HG02798 (cell line): ENCODE measurements around the gene ACTG1.
A peak's percentile ranks its signal among the peaks of the same experiment; 100 is the strongest.

Experiments used
- ATAC-seq: cut with Tn5 transposase; IDR thresholded peaks from one replicate; pipeline ENCODE4 v1.9.1; 2021; ENCODE audit warnings: mild to moderate bottlenecking; ENCODE audit not compliant: unreplicated experiment, poor library complexity

ACTG1 gene

GRCh38 chr17:81518785-81519283 is 6.2 kb upstream of the ACTG1 start:
- ATAC-seq = peak; percentile 25

GRCh38 chr17:81518113-81518784 is 5.7 kb upstream of the ACTG1 start:
- no peak for ATAC-seq

DNA sequence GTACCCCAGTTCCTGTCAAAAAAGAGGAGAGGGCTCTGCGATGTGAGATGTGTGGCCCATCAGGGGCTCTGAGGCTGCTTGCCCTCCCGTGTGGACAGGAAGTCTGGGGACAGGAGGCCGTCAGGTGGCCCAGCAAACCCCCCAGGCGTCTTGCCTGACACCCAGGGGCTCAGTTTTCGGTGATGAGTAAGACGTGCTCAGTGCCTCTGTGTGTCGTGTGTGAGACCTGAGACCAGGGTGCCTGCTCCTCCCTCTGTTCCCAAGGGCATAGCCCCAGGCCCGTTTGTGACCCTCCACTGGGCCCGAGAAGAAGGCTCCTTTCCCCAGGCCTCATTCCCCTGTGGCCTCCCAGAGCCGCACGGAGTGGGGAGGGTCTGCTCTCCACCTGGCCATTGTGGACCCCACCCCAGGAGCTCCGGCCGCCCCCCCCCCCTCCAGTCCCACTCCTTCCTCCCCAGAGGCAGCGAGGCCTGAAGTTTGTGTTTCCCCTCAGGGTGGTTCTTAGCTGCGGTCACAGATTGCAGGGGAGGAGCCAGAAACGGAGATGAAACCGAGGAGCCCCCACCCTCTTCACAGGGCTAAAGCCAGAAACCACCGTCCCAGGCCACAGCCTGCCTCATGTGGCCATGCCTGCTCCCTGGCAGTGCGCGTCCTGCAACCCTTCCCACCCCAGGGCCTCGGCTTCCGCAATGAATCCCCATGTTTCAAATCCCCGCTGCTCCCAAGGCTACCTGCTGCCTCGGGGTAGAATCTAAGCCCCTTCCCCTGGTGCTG is 4.9 kb upstream of the ACTG1 start:
- peak; percentile 30 for ATAC-seq

DNA sequence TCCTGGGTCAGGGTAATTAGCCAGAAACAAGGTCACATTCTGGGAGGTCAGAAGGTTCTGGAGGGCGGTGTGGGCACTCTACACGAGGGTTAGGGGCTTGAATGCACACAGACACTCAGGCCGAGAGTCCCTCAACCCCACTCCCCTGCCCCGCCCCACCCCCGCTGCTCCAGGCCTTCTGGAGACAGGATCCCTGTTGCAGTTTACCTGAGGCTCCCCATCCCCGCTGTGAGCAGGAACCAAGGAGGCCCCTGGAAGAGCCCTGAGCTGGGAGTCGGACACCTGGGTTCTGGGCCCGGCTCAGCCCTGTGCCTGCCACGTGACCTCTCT is 4.4 kb upstream of the ACTG1 start:
- no peak for ATAC-seq

- no peak for ATAC-seq
Observed at GRCh38 chr17:81516439-81516838, 3.8 kb upstream of the ACTG1 start.

DNA sequence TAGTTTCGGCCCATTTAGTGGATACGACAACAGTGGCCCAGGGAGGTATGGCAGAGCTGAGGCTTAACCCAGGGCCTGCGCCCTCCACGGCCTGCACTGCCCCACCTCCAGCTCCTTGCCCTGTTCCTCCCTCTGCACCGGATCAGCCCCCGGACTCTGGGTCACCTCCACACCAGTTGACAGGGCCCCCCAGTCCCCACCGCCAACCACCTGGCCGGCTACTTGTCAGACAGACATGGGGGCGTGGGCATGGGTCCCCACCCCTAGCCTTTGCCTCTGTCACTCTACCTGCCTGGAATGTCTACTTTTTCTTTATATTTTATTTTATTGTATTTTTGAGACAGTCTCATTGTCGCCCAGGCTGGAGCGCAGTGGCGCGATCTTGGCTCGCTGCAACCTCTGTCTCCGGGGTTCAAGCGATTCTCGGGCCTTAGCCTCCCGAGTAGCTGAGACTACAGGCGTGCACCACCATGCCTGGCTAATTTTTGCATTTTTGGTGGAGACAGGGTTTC is 3.0 kb upstream of the ACTG1 start:
- no peak for ATAC-seq

- ATAC-seq = peak; percentile 26
Observed at GRCh38 chr17:81514739-81515529, 2.3 kb upstream of the ACTG1 start.

GRCh38 chr17:81514489-81514738 is 1.8 kb upstream of the ACTG1 start:
- ATAC-seq = no peak

- ATAC-seq = no peak
Observed at GRCh38 chr17:81513753-81514488, 1.3 kb upstream of the ACTG1 start.

DNA sequence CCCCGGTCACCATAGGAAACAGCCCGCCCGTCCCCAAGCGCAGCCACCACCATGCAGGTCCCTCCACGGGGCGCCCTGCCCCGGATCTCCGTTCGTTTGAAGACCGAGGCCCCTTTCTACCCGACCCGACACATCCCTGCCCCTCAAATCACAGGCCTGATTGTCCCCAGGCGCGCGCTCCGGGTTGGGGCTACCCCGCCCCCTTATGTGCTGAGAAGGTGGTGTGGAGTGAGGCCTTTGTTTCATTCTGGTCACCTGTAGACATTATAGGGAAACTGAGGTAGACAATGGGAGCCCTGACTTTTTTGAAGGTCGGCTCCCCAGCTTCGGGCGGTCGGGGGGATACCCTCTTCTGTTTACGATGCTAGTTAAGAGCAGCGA is 763 bp upstream of the ACTG1 start:
- no peak for ATAC-seq

GRCh38 chr17:81511804-81512561 is 616 bp downstream of the ACTG1 start:
- peak; percentile 13 for ATAC-seq

DNA sequence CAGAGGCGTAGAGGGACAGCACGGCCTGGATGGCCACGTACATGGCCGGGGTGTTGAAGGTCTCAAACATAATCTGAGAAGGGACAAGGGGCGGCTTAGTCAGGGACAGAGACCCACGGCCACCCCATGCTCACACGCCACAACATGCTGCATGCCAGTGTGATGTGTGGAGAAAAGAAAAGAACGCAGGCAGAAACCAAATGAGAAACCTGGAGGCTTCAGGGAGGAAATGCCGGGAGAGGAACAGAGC is 1.1 kb downstream of the ACTG1 start:
- no peak for ATAC-seq

- ATAC-seq = no peak
Observed at GRCh38 chr17:81510785-81511553, 1.6 kb downstream of the ACTG1 start.

DNA sequence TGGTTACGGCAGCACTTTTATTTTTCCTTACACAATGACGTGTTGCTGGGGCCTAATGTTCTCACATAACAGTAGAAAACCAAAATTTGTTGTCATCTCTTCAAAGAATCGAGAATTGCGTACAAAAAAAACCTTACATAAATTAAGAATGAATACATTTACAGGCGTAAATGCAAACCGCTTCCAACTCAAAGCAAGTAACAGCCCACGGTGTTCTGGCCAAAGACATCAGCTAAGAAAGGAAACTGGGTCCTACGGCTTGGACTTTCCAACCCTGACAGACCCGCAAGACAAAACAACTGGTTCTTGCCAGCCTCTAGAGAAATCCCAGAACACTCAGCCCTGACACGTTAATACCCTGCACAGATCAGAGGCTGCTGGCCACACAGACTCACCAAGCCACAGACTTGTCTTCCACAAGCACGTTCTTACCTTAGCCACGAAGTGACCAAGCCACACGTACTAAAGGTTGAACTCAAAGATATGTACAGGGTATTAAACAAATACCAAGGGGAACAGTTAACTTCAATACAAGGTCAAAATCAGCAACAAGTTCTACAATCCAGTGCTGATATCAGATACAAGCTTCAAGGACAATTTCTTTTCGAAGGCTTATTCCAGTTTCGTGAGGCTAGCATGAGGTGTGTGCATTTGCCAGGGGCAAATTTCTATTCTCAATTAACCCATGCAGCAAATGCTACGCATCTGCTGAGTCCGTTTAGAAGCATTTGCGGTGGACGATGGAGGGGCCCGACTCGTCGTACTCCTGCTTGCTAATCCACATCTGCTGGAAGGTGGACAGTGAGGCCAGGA is 2.4 kb downstream of the ACTG1 start:
- no peak for ATAC-seq

- ATAC-seq = no peak
Observed at GRCh38 chr17:81509207-81509971, 3.2 kb downstream of the ACTG1 start.

- ATAC-seq = no peak
Observed at GRCh38 chr17:81508639-81509206, 3.9 kb downstream of the ACTG1 start.

- no peak for ATAC-seq
Observed at GRCh38 chr17:81503619-81504018, 9.0 kb downstream of the ACTG1 start.
